GM04504 (cell line): Measurements from ENCODE around the gene NRIP1.
A peak's percentile ranks its signal among the peaks of the same experiment; 100 is the strongest.
"Not testable (repeated sequence)": the region's sequence is repeated elsewhere in the genome, so short reads cannot be mapped to it uniquely, and the experiment has no call there.

Experiments used
- DNase-seq: peaks from one replicate; pipeline ENCODE4 v3.0.0-alpha.2; 2012; ENCODE audit warnings: low read depth

The NRIP1 gene

GRCh38 chr21:15037095-15037899 is 27.5 kb downstream of the NRIP1 start:
- no peak for DNase-seq

- DNase-seq = no peak
These were observed 28.6 kb downstream of the NRIP1 start for GRCh38 chr21:15036189-15036588.

DNA sequence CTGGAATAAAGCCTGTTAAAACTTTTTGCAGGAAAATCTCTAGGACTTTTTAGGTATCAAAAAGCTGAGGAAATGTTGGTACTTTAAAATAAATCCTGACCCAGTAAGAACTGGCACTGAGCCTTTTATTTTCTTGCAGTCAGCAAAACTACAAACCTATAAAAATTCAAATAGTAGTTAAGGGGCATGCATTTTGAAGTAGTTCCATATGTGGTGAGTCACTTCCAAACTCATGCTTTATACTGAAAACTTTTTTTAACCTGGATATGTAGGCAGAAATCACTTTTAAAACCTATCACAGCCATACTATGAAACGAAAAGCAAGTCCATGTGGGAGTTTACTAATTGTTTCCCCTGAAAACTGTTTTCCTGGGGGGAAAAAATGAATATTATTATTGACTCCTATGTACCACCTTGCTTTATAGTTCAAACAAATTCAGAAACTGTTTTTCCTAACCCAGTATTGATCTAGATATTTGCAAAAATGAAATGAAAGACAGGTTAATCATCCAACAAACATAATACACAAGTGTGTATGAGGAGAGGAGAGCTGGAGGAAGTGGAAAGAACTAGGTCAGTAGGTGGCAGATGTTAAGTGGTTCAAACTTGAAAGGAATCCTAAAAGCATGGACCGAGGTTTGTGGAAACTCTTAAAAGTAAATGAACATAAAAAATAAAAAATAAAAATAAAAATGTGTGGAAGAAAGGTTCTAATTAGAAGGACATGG is 30.5 kb downstream of the NRIP1 start:
- DNase-seq = peak; percentile 38

- DNase-seq = no peak
These were observed 32.9 kb downstream of the NRIP1 start for GRCh38 chr21:15031790-15032357.

DNA sequence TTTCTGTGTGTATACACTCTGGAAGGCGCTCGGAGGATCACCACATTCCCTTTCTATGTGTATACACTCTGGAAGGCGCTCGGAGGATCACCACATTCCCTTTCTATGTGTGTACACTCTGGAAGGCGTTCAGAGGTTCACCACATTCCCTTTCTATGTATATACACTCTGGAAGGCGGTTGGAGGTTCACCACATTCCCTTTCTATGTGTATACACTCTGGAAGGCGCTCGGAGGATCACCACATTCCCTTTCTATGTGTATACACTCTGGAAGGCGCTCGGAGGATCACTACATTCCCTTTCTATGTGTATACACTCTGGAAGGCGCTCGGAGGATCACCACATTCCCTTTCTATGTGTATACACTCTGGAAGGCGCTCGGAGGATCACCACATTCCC is 33.4 kb downstream of the NRIP1 start:
- DNase-seq = not testable (repeated sequence)

GRCh38 chr21:15030861-15031260 is 33.9 kb downstream of the NRIP1 start:
- not testable (repeated sequence) for DNase-seq

DNA sequence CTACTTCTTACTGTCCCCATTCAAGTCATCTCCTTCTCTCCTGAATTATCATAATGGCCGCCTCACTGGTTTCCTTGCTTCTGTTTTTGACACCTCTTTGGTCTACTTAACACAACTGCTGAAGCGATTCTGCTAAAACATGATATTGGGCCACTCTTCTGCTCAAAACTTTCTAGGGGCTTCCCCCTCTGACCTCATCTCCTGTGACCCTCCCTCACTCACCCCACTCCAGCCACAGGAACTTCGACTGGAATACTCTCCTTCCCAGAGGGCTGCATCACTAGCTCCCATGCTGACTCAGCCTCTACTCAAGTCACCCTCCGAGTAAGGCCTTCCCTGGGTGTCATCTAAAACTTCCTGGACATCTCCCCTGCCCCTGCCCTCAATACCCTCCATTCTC is 35.7 kb downstream of the NRIP1 start:
- DNase-seq = no peak

DNA sequence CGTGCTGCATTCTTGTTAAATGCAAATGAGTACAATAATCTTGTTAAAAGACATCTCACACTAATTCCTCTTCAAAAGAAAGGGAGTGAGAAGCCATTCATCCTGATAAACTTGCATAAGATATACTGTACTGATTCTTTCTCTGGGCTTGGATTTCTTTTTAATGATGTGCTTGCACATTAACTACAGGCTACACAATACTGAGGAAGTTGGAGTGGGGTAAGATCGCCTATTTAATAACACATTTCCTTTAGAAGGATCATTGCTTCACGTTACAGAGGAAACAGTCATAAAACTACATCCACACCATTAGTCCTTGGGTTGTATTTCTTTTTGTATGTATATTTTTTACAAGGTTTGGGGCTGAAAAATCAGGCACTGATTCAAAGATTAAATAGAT is 36.6 kb downstream of the NRIP1 start:
- DNase-seq = no peak

DNA sequence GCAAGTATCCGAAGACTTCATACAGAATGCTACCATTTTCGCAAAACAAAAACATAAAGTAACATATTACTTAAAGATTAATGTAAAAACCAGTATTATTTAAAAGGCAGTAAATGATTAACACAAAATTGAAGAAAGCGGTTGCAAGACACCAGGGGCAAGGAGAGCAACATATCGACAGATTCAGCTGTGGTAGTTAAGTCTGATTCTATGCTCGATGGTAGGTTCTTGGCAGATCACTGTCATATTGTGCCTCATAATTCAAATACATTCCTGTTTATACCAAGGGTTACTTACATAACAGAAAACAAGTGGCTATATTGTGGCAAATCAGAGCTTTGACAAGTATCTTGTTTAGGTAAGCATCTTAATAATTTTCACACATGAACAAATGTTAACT is 37.7 kb downstream of the NRIP1 start:
- no peak for DNase-seq

GRCh38 chr21:15026370-15026769 is 38.4 kb downstream of the NRIP1 start:
- no peak for DNase-seq

- DNase-seq = peak; percentile 10
These were observed 41.0 kb downstream of the NRIP1 start for GRCh38 chr21:15023776-15024175.

- no peak for DNase-seq
These were observed 42.1 kb downstream of the NRIP1 start for GRCh38 chr21:15022608-15023261.

DNA sequence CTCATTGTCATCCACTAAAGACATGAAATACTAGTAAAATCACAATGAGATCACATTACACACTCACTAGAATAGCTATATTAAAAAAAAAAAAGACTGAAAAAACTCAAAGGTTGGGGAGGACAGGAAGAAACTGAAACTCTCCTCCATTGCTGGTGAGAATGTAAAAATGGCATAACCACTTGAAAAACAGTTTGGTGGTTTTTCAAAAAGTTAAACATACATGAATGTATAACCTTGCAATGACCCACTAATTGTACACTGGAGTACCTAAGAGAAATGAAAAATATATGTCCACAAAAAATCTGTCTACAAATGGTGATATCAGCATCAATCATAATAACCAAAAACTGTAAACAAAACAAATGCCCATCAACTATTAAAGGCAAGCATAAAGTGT is 44.0 kb downstream of the NRIP1 start:
- no peak for DNase-seq

GRCh38 chr21:15018382-15018781 is 46.4 kb downstream of the NRIP1 start:
- DNase-seq = no peak

DNA sequence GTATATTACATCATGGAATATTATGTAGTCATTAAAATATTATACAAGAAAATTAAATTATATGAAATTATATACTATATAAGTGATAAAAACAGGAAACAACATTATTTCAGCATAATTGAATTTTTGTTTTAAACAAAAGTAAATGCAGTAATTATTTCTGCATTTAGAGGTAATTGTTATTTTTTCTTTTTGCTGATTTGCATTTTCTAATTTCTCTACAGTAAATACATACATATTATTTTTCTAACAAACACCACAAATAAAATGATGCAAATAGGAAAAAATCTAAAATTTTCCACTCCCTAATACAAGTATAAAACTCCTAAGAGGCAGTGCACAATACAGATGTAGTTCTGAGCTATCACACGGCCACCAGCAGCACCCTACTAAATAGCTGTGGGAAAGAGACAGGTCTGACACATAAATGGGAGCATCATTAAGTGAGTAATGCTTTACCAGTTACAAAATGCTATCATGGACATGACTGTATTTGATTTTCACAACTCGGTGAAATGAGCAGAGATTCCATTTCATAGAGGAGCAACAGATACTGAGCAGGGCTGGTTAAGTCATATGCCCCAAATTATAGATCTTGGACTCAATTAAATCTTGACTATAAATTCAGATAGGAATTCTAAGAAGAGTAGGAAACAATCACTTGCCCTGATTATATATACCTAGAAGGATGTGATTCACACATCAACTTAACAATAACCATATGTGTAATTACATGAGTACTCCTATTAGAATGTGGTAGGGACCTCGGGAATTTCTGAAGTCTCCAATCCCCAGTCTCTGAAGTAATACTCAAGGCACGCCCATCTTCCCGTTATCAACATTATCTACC is 49.0 kb downstream of the NRIP1 start:
- peak; percentile 92 for DNase-seq

- DNase-seq = no peak
These were observed 50.6 kb downstream of the NRIP1 start for GRCh38 chr21:15014221-15014620.

GRCh38 chr21:15011967-15012366 is 52.8 kb downstream of the NRIP1 start:
- DNase-seq = no peak

GRCh38 chr21:15010645-15011044 is 54.2 kb downstream of the NRIP1 start:
- no peak for DNase-seq

DNA sequence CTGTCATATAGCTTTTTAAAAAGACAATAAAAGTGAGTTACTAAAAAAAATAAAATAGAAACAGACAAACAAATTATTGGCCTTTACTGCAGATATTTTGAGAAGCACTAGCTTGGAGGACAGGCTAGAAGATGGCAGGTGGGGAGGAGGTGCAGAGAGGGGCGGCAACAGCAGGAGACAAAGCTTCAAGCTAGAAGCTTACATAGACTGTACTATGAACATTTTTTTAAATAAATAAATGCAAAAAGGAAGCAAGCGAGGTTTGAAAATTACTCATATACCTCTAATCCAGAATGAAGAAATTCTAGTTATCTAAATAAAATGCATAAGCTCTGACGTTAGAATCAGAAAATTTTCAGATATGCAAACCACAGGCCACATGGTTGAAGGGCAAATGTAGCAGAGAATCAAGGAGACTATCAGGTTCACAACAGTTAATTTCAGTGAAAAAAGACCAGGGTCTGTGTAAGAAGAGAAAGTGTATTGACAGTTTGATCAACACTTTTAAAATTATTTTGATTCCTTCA is 54.9 kb downstream of the NRIP1 start:
- DNase-seq = peak; percentile 11

GRCh38 chr21:15007716-15008296 is 57.0 kb downstream of the NRIP1 start:
- DNase-seq = no peak

GRCh38 chr21:15006594-15007230 is 58.1 kb downstream of the NRIP1 start:
- no peak for DNase-seq
